AG08396 (cell line): Measurements from ENCODE around the gene NCAN.
"Not testable (repeated sequence)": the region's sequence is repeated elsewhere in the genome, so short reads cannot be mapped to it uniquely, and the experiment has no call there.

Source experiments
- DNase-seq: peaks from one replicate; pipeline ENCODE4 v3.0.0; 2012; ENCODE audit warnings: low spot score, mixed read lengths

NCAN gene

DNA sequence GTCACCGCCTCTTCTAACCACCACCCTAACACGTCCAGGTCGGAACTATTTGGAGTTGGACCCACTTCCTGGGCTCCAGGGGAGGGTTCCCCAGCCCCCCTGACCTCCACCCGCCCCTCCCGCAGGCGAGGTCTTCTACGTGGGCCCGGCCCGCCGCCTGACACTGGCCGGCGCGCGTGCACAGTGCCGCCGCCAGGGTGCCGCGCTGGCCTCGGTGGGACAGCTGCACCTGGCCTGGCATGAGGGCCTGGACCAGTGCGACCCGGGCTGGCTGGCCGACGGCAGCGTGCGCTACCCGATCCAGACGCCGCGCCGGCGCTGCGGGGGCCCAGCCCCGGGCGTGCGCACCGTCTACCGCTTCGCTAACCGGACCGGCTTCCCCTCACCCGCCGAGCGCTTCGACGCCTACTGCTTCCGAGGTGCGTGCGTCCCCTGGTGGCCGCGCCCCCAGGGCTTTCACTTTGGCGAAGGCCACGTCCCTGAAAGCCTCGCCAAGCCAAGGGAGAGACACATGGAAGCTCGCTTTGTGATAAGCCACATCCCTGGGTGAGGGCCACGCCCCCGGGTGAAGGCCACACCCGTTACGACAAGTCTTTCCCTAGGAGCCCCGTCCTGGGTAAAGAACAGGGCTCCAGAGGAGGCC, 13.2 kb downstream of the NCAN start:
- DNase-seq: peak; percentile 89

DNA sequence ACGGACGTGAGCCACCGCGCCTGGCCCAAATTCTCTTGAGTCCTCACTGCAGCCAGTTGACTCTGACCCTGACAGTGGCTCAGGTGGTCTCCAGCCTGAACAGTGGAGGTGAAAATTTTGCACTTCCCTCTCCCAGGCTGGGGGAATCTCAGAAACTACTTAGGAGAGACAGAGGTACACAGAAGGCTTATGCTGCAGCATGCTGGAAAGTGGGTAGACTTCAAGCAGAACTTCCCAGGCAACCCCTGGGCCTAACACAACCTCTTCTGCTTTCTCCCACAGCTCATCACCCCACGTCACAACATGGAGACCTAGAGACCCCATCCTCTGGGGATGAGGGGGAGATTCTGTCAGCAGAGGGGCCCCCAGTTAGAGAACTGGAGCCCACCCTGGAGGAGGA, 14.4 kb downstream of the NCAN start:
- no peak for DNase-seq

DNA sequence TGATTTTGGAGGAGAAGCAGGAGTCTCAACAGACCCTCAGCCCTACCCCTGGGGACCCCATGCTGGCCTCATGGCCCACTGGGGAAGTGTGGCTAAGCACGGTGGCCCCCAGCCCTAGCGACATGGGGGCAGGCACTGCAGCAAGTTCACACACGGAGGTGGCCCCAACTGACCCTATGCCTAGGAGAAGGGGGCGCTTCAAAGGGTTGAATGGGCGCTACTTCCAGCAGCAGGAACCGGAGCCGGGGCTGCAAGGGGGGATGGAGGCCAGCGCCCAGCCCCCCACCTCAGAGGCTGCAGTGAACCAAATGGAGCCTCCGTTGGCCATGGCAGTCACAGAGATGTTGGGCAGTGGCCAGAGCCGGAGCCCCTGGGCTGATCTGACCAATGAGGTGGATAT, 14.9 kb downstream of the NCAN start:
- no peak for DNase-seq

DNA sequence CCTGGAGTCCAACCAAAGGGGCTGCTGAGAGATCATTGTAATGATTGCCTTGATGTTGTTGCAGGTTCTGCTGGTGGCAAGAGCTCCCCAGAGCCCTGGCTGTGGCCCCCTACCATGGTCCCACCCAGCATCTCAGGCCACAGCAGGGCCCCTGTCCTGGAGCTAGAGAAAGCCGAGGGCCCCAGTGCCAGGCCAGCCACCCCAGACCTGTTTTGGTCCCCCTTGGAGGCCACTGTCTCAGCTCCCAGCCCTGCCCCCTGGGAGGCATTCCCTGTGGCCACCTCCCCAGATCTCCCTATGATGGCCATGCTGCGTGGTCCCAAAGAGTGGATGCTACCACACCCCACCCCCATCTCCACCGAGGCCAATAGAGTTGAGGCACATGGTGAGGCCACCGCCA, 15.5 kb downstream of the NCAN start:
- no peak for DNase-seq

DNA sequence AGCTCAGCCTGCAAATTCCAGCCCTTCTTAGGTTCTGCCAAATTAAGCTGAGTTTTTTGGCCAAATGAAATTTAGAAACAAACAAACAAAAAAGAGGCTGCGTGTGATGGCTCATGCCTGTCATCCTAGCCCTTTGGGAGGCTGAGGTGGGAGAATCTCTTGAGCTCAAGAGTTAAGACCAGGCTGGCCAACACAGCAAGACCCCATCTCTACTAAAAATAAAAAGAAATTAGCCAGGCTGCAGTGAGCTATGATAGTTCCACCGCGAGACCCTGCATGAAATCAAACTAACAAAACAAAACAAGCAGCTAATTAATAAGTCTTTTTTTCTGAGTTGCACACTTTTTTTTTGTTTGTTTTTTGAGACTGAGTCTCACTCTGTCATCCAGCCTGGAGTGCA, 17.9 kb downstream of the NCAN start:
- no peak for DNase-seq

DNA sequence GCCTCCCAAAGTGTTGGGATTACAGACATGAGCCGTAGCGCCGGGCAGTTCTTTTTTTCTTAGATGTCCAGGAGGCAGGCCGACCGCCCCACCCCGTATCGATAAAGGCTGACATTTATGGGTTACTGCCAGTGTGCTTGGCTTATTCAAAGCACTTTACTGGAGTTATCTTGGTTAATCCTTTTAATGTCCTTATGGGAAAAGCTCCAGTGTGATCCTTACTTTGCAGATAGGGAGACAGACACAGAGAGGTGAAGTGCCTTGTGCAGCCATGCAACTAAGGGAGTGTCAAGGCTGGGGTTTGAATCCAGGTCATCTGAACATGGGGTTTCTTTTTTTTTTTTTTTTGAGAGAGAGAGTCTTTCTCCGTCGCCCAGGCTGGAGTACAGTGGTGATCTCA, 19.2 kb downstream of the NCAN start:
- no peak for DNase-seq

DNA sequence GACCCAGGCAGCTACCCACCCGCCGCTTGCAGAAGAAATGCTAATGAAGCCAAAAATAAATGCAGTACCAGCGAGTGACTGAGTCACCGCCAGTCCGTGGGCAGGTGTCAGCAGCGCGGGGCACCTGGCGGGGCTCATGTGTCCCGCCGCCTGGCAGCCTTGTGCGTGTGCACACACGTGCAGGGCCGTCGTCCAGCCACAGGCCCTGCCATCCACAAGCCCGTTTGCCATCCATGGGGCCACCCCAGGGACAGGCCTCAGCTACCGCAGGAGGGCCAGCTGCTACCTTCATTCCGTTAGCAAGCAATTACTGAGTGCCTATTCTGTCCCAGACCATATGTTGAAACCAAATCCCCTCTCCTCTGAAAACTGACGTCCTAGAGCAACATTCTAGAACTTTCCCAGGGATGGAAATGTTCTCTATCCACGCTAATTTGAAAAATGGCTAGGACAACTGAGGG, 20.5 kb downstream of the NCAN start:
- DNase-seq: no peak

DNA sequence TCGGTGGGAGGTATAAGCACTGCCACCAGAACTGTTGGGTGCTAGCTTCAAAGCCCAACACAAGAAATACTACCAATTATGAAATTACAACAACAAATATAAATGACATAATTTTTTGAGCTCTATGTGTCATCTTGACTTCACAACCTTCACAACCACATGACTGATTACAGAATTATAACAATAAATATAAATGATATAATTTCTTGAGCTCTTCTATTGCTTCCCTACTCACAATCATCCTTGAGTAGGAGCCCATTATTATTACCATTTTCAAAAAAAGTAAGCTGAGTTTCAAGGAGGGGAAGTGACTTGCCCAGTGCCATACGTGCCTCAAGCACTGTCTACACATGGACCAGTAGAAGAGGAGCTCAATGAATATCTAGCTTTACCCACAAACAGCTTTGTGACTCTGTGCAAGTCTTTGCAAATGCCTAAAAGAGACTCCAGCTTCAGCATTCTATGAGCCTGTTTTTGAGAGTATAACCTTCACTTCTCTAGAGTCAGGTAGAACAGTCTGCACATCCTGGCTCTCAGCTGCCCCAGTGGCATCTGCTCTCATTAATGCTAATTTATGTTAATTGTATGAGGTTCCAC, 22.6 kb downstream of the NCAN start:
- DNase-seq: no peak

DNA sequence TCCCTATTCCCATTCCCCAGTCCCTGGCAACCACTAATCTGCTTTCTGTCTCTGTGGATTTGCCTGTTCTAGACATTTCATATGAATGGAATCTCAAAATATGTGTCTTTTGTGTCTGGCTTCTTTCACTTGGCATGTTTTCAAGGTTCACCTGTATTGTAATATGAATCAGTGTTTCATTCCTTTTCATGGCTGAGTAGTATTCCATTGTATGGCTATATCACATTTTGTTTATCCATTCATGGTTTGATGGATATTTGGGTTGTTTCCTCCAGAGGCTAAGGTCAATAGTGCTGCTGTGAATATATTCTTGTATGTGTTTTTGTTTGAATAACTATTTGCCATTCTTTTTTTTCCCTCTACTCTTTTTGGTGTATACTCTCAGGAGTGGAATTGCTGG, 24.4 kb downstream of the NCAN start:
- DNase-seq: no peak

DNA sequence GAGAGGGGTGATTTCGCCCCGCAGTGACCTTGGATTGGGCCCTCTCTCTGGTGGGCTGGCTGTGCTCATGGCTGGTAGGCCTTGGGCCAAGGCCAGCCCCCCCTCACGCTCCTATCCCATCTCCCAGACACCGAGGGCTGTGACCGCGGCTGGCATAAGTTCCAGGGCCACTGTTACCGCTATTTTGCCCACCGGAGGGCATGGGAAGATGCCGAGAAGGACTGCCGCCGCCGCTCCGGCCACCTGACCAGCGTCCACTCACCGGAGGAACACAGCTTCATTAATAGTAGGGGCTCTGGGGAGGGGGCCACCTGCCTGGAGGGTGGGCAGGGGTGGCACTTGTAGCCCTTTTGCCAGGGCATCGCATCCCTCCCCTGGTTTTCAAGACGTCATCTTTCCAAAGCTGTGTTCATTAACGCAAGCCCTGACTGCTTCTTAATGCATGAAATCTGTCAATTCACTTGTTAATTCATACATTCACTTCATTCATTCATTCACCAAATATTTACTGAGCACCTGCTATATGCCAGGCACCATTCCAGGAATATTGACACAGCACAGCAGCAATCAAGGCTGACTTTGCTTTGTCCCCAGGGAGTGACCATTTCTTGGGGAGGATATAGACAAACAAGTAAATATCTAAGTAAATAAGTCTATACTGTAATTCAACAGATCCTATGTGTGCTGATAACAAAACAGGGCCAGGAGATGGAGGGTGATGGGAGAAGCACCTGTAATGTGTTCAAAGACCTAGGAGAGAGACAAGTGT, 26.6 kb downstream of the NCAN start:
- no peak for DNase-seq

DNA sequence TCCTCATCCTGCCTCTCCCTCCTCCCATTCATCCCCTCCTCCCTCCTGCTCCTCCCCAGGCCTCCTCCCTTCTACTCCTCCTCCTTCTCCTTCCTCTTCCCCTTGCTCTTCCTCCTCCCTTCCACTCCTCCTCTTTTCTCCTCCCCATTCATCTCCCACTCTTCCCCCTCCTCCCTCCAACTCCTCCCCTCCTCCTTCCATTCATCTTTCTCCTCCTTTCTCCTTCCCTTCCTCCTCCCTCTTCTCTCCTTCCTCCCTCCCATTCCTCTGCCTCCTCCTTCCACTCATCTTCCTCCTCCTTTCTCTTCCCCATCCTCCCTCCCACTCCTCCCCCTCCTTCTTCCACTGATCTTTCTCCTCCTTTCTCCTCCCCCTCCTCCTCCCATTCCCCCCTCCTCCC, 27.9 kb downstream of the NCAN start:
- no peak for DNase-seq

DNA sequence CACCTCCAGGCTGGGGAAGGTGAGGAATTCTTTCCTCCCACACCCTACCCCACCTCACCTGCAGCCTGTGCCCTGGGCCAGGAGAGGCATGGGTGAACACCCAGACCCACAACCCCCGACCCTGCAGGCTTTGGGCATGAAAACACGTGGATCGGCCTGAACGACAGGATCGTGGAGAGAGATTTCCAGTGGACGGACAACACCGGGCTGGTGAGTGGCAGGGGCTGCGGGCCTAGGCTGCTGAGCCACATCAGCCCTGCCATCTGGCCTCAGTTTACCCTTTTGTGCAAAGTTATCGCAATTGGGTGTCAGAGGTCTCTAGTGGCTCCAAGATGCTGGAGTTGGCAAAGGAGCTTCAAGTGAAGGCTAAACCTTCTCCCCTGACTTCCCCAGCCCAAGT, 28.7 kb downstream of the NCAN start:
- no peak for DNase-seq

DNA sequence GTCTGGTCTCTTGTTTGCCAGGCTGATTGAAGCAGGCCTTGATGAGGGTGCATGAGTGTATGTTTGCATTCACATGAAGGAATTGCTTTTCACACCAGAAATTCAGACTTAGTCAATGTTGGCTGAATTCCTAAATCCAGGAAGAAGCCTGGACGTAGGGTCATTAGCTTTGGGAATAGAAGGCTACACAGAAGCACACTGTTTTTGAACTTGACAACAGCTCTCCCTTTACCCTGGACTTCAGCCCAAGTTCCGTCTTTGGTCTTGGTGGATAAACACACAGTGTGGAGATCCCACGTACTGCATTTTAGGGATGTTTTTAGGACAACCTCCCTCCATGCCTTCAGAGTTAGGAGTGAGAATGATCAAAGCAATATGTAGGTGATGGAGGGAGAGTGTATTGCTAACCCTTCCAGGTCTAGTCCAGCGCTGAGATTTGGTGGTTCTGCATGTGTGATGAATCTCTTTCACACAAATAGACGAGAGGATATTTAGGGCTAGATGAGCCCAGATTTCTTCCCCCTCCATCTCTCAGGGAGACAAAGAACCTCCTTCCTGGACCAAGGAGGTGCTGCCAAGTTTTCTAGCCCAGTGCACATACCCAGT, 38.5 kb downstream of the NCAN start:
- no peak for DNase-seq

DNA sequence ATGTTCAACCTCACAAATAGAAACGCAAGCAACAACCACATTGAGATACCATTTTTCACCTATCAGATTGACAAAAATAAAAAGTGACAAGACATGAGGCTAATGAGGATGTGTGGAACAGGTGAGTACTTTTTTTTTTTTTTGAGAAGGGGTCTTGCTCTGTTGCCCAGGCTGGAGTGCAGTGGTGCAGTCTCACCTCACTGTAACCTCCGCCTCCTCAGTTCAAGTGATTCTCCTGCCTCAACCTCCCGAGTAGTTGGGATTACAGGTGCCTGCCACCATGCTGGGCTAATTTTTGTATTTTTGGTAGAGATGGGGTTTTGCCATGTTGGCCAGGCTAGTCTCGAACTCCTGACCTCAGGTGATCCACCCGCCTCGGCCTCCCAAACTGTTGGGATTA, 41.7 kb downstream of the NCAN start:
- not testable (repeated sequence) for DNase-seq

DNA sequence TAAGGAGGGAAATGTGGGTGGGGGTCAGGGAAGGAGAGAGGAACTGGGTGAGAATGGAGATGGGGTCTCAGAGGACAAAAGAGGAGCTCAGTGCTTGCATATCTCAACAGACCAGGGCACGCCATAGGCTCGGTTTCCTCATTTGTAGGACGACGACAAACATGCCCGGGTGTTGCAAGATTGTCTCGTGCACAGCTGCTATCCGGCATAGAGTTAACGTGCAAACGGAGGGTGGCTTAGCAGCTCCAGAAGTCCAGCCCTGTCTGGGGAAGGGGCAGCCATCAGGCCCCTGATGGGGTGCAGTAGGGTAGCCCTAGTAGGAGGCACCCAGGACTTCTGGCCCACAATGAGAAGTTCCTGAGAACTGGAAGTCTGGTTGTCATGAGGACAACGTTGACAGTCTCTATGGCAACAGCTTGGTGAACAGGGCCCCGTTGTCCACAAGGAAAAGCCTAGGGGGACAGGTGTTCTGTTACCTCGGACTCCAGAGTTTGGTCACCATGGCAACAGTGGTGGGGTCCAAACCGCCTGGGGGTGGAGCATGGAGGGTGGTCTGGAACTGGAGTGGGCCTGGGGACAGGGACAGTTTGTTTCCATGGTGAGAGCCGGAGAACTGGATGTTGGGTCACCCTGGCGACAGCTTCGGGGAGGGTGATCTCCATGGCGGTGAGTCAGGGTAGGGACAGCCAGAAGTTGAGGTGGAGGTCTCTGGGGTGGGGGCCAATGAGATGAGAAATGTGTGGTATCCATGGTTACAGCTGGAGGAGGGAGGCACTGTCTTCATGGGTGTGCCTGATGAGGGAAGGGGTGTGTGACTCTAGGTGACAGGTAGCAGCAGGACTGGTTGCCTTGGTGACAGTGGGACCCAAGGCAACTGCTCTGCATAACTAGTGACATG, 44.6 kb downstream of the NCAN start:
- no peak for DNase-seq

DNA sequence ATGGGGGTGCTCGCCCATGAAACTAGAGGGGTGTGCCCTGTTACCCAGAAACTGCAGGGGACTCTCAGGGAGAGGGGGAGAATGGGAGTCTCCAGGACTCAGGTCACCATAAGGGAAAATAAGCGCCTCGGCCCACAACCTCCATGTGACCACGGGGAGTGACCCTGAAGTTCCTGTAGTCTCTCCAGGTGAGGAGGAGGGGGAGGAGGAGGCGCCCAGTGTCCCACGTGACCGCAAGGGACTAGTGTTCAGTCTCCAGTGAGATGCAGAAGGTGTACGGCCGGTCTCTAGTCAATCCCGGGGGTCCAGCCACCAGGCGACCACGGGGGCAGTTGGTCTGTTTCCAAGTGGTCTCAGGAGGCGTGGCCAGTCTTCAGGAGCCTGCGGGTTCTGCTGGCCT, 45.4 kb downstream of the NCAN start:
- DNase-seq: no peak

DNA sequence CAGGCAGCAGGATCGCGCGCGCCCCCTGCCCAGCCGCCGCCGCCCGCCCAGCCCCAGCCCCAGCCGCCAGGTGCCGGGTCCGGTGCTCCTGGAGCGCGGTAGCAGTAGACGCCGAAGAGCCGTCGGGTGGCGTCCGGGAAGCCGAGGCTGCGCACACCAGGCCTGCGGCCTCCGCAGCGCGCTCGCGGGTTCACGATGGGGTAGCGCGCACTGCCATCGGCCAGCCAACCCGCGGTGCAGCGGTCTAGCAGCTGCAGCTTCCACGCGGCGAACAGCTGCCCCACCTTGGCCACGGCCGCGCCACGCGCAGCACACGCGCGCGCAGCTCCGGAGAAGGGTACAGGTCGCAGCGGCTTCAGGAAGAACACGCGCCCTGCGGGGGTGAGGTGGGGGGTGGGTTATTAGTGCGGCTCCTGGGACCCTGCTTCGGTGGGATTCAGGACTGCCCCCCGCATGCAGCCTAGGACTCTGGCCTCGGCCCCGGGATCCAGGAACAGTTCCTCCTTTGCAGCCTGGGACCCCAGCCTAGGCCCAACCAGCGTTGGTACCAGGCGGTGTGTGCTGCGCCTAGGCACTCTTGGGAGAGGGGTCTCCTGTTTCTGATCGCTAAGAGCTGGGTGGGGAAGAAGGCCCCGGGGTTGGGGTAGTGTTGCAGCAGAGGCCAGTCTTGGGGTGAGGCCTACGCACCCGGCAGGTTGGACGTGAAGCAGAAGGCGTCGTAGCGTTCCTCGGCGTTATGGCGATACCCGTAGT, 46.3 kb downstream of the NCAN start:
- no peak for DNase-seq

DNA sequence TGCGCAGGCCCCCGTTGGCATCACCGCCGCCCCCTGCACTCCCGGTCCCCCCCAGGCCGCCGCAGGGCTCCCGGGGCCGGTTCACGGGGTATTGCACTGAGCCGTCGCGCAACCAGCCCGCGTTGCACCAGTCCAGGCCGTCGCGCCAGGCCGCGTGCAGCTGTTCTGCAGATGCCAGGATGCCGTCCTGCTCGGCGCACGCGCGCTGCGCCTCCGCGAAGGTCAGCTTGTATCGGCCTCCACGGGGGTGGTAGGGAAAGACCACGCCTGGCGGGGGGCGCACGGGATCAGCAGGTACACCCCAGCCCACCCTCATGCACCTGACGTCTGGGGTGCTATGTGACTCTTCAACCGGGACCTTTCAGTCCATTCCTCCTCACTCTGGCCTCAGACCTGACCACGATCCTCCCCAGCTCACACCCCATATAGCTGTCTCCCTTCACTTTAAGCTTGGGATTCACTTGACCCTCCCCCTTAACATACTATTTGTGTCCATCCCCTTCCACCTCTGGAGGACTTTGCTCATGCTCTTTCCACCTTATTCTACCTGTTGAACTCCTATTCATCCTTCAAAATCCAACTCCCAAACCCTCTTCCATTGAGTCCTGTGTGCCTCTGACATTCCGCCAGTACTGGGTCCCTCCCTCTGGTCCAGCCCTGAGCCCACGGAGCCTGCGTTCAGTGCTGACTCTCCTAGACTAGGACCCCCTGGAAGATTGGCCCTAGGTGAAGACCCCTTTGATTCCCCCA, 47.0 kb downstream of the NCAN start:
- no peak for DNase-seq

DNA sequence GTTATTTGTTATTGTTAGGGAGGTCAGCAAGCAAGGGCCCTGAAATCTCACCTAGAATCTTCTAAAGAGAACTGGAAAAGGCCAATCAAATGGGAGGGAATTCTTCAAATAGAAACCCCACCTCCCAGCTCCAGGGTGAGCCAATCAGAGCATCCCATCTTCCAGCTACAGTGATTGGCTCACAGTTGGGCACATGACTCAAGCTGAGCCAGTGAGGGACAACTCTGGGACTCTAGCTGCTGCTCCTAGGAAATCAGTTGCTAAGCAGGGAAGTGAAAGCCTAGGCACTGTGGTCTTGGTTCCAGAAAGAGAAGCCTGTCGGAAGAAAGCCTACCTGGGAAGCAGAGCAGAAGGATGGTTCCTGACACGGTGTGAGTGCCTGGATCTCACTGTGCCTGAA, 48.0 kb downstream of the NCAN start:
- DNase-seq: peak; percentile 79

DNA sequence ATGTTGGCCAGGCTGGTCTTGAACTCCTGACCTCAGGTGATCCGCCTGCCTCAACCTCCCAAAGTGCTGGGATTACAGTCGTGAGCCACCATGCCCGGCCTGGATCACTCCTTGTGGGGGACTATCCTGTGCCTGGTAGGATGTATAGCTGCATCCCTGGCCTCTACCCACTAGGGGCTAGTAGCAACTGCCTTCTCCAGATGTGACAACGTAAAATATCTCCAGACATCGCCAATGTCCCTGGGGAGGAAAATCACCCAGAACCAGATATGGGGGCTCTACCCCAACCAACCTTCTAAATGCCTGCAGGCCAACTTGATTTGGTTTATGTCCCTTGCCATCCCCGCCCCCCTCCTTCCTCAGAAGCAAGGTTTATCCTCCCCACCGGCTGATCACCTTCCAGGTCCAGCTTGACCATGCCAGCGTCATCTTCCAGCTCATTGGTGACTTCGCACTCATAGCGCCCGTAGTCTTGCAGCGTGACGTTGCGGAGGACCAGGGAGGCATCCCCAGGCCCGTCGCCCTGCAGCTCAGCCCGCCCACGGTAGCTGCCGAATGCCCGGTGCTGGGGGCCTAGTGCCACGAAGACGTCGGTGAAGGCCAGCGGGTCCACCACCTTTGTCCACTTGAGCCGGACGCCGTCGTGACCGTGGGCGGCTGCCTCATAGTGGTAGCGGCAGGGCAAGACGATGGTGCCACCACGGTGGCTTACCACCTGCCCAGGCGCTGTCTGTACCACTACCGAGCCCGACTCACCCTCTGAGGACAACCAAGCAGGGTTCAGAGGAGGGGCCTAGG, 48.9 kb downstream of the NCAN start:
- no peak for DNase-seq
